ELR (cell line): ENCODE measurements around the gene BRSK2.
"Not testable (repeated sequence)": the region's sequence is repeated elsewhere in the genome, so short reads cannot be mapped to it uniquely, and the experiment has no call there.

Experiments used
- DNase-seq: peaks from one replicate; pipeline ENCODE4 v3.0.0-alpha.2; 2015; ENCODE audit warnings: low read depth

BRSK2 gene

DNA sequence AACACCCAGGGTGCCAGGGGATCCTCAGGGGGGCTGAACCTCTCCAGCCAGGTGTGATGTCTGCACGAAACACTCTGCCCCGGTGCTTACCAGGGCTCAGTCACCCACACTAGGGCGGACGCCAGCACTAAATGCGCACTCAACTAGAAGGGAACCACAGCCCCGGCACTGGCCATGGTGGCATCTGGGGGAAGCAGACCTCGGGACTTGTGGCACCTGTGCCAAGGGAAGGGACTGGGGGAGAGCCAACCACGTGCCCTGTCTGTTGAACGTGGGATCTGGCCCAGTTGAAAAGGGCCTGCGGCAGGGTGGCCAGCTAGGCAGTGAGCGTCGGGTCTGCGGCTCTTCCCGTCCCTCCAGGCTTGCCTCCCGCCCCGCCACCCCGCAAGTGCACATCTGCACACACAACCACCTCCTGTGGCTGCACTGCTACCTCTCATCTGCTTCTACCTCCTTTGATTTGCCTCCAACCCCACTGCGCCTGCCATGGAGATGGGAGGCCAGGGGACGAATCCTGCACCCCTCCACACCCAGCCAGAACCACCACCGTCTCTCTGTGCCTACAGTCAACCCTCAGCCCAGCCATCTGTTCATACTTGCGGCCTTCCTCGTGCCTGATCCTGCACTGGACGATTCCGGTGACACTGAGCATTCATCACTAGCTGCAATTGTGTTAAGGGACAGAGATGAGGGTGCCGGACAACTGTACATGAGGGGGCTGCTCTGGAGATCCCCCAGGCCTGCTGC lies 111.9 kb downstream of the BRSK2 start:
- no peak for DNase-seq

DNA sequence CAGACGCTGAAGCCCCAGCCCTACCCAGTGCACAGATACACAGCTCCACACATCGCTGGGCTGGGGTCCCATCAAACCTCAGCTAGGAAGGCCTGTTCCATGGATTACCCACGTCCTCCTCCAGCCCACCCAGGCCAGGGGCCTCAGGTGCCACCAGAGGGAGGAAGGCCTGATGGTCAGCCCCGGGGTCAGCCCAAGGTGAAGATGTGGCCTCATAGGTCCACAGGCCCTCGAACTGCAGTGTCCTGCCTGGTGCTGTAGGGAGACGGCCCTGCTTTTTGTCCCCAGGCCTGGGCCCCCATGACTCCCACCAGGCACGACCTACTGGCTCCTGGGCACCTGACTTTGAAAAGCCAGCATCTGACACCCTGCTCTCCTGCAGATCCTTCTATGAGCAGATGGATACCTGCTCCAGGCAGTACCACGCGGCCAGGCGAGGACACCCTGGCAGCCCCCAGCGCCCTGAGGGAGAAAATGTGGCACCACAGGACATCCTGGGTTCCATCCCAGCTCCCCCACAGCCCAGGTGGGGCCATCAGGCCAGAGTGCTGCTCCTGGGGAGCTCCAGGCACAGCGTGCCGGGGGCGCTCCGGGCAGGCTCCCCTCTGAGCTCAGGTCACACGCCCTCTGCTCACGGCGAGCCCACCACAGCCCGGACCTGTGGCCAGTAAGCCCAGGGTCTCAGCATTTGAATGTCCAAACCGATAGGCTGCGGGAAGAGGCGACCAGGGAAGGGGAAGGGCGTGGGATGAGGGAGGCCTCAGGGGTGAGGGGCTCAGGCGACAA lies 112.6 kb downstream of the BRSK2 start:
- DNase-seq = no peak

DNA sequence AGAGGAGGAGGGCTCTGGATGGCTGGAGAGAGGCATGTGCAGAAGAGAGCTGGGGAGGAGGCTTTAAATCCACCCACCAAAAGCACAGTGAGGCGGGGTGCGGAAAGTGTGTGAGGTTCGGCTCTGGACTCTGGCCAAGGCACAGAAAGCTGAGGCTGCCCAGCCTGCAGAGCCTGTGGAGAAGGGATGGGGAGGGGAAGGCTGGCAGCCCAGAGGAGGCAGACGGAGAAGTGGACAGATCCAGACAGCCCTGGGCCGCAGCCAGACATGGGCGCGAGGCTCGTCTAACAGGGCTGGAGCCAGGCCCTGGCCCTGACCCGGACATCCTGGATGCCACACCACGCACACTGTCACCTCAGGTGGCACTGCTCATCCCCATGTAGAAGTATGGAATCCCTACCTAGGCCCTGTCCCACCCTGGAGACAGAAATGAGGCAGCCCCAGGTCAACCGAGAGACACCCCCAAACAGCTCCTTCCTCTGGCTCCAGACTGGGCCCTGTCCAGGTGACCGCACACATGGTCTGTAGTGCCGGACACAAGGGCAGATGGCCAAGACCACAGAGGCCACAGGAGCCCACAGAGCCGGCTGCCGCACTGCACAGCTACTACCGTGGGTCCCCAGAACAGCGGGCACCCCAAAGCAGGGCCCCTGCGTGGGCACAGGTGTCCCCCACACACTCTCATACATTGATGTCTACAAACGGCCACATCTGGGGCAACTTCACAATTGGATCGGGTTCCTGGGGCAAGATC lies 113.4 kb downstream of the BRSK2 start:
- no peak for DNase-seq

DNA sequence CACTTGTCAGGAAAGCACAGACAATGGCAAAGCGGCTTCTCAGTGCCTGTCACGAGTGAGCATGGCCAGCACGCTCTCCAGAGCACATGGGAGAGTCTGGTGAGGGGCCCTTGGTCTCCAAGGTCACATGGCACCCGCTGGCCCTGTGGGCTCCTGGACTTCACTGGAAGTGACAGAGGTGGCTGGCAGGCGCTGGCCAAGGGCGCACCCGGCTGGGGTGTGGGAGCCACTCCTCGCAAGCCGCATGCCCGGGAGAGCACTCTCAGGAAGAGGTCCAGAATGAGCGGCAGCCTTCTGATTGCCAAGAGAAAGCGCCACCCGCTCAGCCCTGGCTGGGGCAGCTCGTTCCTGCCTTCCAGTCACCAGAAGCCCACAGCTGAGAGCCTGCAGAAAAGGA lies 114.0 kb downstream of the BRSK2 start:
- DNase-seq = no peak

DNA sequence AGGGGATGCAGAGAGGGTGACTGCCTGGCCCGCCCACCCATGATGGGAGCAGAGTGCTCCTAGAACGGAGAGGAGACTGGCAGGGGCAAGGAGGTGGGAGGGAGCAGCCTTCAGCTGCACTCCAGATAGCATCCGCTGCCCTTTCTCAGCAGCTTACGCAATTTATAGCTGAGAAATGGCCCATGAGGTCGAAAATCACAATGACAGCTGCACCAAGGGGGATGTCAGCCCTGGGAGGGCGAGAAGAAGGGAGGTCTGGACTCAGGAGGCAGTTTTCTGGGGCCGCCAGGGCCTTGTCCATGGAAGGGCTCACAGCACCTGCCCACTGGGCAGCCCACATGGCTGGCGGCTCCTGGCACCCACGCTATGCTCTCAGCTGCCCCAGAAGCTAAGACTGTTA lies 114.4 kb downstream of the BRSK2 start:
- no peak for DNase-seq

DNA sequence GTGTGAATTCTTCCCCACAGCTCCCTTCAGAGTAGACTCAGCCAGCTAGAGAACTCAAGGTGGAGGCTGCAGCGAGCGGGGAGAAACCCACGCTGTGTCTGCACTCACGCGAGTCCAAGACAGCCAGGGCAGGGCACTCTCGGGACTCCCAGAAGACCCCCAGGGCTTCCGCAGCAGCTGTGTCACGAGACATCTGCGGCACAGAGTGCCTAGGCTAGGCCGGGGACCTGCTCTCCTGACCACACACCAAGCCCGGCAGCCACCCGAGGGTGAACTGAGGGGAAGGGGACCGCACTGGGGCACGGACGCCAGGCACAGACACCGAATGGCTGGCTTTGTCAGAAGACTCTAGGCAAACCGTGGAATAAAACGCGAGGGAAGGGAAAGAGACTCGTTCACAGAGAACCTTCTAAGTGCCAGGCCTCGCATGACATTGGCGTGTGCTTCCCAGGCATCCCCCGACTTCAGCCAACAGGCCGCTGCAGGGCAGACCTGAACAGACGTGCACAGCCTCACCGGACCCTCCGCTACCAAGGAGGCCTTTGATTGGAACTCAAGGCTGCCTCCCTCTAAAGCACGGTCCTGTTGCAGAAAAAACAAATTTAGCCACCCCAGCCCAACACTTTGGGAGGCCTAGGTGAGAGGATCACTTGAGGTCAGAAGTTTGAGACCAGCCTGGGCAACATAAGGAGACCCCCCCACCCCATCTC lies 115.0 kb downstream of the BRSK2 start:
- DNase-seq = no peak

DNA sequence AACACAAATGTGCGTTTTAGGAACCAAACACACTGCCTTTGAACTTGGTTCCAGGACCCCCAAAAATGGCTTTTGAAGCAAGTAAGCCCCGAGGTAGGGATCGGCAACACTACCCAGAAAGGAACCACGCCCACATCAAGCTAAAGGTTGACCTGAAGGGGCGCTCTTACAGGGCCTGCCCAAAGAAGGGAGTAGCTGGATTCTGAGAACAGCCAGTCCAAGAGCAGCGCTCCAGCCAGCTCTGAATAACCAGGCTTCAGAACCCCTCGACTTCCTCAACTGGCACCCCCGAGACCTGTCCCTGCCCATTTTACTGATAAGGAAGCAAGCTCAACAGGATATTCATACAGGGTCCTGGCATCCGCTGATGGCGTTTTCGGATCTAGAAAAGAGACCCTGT lies 115.7 kb downstream of the BRSK2 start:
- DNase-seq = no peak

DNA sequence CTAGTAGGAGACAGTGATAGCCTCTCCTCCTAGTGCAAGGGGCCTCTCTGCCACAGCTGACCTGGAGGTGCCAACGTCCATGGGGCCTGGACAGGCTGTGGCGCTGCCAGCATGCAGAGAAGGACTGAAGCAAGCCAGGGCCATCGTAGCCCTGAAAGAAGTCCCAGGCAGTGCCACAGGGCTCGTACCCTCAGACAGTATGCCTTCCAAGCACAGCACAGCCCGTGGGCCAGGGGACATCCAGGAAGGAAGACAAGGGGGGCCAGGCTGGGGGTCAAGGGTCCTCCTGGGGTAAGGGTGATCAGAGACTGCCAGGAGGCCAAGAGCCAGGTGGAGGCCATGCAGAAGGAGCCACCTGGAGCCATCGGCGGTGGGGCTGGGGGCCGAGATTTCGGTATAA lies 117.2 kb downstream of the BRSK2 start:
- no peak for DNase-seq

DNA sequence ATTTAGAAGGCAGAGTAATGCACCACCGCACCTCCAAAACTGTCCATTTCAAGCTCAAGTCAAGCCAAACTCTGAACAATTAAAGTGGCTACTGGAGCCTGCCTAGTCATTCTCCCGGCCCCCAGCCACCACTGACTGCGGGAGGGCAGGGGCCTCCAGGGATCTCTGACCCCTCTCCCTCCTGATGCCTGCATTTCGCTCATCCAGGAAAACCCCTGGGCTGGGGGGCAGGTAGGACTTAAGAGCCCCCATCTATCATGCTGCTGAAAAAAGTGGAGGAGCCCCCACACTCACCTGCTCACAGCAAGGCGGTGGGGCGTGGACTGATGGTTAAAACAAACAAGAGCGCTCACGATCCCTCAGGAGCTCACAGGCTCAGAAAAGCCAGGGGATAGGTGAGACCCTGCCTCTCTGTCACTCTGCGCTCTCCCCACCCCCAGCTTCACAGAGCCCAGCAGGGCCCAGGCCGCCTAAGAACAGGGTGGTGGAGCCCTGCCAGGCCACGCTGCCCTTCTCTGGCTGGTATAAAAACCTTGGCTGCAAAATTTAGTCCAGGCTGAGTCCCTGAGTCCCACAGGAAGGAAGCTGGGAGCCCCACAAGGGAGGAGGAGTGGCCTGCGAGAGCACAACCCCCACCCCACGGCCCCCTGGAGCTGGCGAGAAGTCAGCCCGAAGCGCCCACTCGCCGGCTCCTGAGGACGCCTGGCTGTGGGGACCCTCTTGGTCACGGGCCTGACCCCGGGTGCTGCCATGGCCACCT lies 117.8 kb downstream of the BRSK2 start:
- no peak for DNase-seq

DNA sequence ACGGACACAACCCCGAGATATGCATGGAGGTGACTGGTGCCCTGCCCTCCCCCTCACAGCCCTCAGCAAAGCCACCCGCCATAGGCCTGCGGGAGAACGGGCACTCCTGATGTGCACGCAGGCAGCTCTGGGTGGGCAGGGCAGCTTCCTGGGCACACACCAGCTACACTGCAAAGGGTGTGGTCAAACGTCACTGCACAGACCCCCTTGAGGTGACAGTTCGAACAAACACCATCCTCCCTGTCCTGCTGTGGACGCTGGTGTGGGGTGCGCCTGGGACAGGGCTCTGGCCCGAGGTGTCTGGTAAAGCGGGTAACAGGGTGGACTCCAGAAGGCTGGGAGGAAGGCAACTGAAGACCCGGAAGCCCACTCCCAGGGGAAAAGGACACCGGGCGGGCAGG lies 118.8 kb downstream of the BRSK2 start:
- no peak for DNase-seq

DNA sequence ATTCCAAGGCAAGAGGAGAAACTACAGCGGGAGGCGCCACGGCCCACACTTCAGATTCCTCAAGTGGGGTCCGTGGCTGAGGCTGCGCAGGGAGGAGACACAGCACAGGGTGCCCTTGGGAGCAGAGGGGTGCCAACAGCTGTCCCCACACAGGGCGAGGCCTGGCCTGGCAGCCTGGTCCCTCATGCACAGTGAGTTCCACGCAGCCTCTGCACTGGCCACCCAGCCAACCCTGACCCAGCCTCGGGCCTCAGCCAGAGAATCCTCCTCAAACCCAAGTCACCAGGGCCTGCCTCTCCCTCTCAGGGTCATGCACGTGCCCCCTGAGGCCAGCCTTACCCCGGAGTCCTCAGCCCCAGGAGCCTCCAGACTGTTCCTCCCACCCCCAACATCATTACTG lies 119.3 kb downstream of the BRSK2 start:
- DNase-seq = no peak

DNA sequence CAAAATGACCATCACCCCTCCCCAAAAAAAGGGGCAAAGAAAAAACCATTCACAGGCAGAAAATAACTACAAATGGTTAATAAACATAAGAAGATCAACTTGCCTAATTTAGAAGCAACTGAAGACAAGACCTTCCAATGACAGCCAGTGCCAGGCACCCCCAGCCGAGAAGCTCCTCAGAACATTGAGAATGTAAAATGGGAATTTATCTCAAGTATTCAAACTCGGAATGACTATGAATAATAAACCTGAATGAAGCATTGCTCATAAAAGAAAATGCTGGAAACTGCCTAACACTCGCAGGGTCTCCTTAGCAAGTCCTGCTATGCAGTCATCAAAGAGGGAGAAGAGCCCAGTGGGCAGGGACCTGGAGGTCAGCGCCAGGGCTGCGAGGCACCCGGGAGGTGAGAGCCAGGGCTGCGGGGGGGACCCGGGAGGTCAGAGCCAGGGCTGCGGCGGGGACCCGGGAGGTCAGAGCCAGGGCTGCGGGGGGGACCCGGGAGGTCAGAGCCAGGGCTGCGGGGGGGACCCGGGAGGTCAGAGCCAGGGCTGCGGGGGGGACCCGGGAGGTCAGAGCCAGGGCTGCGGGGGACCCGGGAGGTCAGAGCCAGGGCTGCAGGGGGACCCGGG lies 120.0 kb downstream of the BRSK2 start:
- DNase-seq = no peak

DNA sequence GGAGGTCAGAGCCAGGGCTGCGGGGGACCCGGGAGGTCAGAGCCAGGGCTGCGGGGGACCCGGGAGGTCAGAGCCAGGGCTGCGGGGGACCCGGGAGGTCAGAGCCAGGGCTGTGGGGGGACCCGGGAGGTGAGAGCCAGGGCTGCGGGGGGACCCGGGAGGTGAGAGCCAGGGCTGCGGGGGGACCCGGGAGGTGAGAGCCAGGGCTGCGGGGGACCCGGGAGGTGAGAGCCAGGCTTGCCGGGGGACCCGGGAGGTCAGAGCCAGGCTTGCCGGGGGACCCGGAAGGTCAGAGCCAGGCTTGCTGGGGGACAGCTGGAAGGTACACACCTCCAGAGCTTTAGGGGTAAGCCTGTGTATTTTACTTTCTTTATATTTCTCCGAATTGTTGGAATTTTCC lies 120.6 kb downstream of the BRSK2 start:
- DNase-seq = not testable (repeated sequence)

DNA sequence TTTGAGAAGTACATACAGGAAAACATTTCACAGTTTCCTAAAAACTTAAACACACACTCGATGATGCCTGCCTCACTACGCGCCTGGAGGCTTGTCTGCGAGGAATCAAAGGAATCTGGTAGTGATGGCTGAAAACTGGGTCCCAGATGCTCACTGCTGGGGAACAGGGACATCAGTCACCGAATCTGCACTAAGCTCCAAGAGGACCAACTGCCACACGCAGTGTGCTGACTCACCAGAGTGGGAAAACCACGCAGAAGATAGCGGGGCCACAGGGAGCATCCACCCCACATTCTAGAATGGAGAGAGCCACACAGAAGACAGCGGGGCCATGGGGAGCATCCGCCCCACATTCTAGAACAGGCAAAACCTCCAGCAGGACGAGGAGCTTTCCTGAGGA lies 121.2 kb downstream of the BRSK2 start:
- no peak for DNase-seq

DNA sequence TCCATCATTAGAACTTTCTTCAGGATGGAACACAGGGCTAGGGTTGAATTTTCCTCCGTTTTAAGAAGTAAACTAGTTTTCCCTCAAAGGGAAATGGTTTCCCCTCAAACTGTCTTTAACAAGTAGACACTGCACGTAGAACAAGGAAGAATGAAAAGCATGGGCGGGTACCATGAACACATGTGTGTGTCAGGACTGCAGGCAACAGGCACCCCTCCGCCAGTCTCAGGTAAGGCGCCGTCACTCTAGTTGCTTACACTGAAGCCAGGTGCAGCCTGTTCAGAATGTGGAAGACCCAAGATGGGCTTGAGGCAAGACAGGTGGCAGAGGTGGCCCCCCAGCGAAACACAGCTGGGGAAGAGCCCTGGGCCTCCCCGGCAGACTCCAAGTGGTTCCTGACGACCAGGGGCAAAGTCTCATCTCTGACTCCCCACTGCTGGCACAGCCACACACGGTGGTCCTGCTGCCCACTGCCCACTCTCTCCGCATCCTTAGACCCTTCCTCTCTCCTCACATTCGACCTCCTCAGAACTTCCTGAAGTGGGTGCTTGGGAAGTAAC lies 122.3 kb downstream of the BRSK2 start:
- no peak for DNase-seq
